Prostate gland (tissue), 2 donors: Measurements from ENCODE around the gene MTFMT.

Experiments
- POLR2A ChIP-seq: fragments of 450-650 bp; IDR thresholded peaks from one replicate; pipeline ENCODE4 v1.6.1; 2016; ENCODE audit warnings: antibody characterized with exemption, mild to moderate bottlenecking
- POLR2AphosphoS5 ChIP-seq: sonication (generic); formaldehyde crosslinking; IDR thresholded peaks from one replicate; pipeline ENCODE4 v1.6.1; 2017; ENCODE audit warnings: antibody characterized with exemption
- TF ChIP-seq, protein P1 (sequence below), 4 experiments: fragments of 200-600 bp in 2 of 4; fragments of 450-650 bp in 2 of 4; sonication (generic) in 2 of 4; IDR thresholded peaks; 1 replicate in 3 of 4; 2 replicates in 1 of 4; pipeline ENCODE4 v1.5.1; 2016 to 2019; ENCODE audit warnings: antibody characterized with exemption in 4 of 4, mild to moderate bottlenecking in 2 of 4, moderate library complexity in 2 of 4

DNA sequence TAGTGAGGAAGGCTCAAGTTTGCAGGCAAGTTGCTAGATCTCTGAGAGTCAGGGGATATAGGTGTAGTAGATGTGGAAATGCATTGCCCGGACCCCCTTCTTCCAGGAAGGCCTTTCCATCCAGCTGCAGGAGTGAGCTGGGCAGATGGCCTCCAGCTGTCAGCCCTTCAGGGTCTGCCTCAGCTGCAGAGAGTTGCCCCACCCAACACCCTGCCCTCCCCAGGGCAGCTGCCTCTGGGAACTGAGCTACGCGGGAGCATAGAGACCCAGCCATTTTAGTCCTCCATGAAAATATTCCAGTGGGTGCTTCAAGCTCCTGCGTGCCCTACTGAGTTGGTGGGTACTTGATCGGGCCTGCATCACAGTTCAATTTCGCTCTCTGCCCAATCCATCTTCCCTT, 69.3 kb downstream of the MTFMT start:
- TF ChIP-seq POLR2AphosphoS5 (no peak), POLR2A (no peak)
- TF ChIP-seq, protein P1, sequence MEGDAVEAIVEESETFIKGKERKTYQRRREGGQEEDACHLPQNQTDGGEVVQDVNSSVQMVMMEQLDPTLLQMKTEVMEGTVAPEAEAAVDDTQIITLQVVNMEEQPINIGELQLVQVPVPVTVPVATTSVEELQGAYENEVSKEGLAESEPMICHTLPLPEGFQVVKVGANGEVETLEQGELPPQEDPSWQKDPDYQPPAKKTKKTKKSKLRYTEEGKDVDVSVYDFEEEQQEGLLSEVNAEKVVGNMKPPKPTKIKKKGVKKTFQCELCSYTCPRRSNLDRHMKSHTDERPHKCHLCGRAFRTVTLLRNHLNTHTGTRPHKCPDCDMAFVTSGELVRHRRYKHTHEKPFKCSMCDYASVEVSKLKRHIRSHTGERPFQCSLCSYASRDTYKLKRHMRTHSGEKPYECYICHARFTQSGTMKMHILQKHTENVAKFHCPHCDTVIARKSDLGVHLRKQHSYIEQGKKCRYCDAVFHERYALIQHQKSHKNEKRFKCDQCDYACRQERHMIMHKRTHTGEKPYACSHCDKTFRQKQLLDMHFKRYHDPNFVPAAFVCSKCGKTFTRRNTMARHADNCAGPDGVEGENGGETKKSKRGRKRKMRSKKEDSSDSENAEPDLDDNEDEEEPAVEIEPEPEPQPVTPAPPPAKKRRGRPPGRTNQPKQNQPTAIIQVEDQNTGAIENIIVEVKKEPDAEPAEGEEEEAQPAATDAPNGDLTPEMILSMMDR (IDR thresholded peaks at IDR 0.05), result no peak
